Upper lobe of left lung (tissue), 4 donors: ENCODE data around the gene SAT1.

Experiments
- POLR2A ChIP-seq, 4 donors: fragments of 450-650 bp; IDR thresholded peaks; one replicate each; pipeline ENCODE4 v1.5.1; 2016 to 2017; ENCODE audit warnings: antibody characterized with exemption in 4 of 4, mild to moderate bottlenecking in 2 of 4
- POLR2AphosphoS5 ChIP-seq, 2 donors: sonication (generic); formaldehyde crosslinking; IDR thresholded peaks; one replicate each; pipeline ENCODE4 v1.5.1; 2017; ENCODE audit warnings: antibody characterized with exemption in 2 of 2
- TF ChIP-seq, protein P1 (sequence below), 6 experiments: fragments of 450-650 bp in 4 of 6; fragments of 200-600 bp in 2 of 6; sonication (generic) in 2 of 6; IDR thresholded peaks; one replicate each; pipeline ENCODE4 v1.5.1; 2016 to 2019; ENCODE audit warnings: antibody characterized with exemption in 6 of 6

DNA sequence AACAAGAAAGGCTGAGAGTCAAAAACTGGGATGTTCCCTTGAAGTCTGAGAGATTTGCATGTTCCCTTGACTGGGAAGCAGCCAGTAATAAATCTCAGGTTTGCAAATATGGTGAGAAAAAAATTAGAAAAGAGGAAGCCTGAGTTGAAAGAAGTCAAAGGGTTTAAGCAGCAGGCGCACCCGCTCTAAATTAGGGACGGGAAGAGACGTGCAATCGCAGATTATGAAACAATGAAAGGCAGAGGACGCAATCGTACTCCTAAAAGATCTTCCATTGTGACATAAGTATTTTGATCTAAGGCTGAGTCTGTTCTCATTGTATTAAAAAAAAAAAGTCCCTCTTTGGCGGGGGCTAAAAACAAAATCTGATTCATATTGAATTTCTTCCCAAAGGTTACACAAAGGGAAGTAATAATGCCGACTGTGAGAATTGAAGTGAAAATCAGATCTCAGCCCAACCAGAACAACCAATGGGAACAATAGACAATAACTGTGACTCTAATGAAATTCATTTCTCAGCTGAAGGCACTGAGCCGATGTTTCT, 28.2 kb downstream of the SAT1 start:
- TF ChIP-seq POLR2AphosphoS5 (IDR thresholded peaks at IDR 0.05) = peak; percentile 27 to 58
- no peak for TF ChIP-seq POLR2A (IDR thresholded peaks at IDR 0.05)
- TF ChIP-seq, protein P1, sequence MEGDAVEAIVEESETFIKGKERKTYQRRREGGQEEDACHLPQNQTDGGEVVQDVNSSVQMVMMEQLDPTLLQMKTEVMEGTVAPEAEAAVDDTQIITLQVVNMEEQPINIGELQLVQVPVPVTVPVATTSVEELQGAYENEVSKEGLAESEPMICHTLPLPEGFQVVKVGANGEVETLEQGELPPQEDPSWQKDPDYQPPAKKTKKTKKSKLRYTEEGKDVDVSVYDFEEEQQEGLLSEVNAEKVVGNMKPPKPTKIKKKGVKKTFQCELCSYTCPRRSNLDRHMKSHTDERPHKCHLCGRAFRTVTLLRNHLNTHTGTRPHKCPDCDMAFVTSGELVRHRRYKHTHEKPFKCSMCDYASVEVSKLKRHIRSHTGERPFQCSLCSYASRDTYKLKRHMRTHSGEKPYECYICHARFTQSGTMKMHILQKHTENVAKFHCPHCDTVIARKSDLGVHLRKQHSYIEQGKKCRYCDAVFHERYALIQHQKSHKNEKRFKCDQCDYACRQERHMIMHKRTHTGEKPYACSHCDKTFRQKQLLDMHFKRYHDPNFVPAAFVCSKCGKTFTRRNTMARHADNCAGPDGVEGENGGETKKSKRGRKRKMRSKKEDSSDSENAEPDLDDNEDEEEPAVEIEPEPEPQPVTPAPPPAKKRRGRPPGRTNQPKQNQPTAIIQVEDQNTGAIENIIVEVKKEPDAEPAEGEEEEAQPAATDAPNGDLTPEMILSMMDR (IDR thresholded peaks at IDR 0.05) = no peak
